ENCODE measurements around the gene RNH1.

Gene RNH1

GRCh38 chr11:489610-490185 lies 17.3 kb downstream of the RNH1 start:
- in situ Hi-C loops (cut with HindIII; ENCODE audit: low pct_ligation_motif_present, low pct_unique_long_range_greater_than_20kb, low sequenced_read_pairs) = no loop called here
- DNase-seq = no peak

DNA sequence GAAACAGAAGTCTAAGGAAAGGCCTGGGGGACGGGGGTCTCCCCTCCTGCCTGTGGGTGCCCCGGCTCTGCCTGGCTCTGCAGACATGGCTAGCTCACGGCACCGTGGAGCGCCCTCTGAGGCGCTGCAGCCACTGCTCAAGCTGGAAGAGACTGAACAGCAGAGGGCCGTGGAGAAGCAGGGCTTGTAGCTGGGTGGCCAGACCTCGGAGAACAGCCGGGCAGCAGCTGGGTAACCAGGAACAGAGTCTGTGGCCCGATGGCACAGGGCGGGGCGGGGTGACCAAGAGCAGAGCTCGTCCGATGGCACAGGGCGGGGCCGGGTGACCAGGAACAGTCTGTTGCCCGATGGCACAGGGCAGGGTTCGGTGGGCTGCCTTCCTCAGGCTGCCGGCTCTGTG lies 18.1 kb downstream of the RNH1 start:
- DNase-seq = no peak
- in situ Hi-C loops (cut with HindIII; ENCODE audit: low pct_ligation_motif_present, low pct_unique_long_range_greater_than_20kb, low sequenced_read_pairs) = no loop called here

- in situ Hi-C loops (cut with HindIII; ENCODE audit: low pct_ligation_motif_present, low pct_unique_long_range_greater_than_20kb, low sequenced_read_pairs) = no loop called here
Observed at GRCh38 chr11:488579-488978, 18.5 kb downstream of the RNH1 start.

GRCh38 chr11:488062-488461 lies 19.0 kb downstream of the RNH1 start:
- no peak for DNase-seq
- in situ Hi-C loops (cut with HindIII; ENCODE audit: low pct_ligation_motif_present, low pct_unique_long_range_greater_than_20kb, low sequenced_read_pairs) = no loop called here

More at GRCh38 chr11:488579-488978, 18.5 kb downstream of the RNH1 start:
- DNase-seq = no peak

GRCh38 chr11:487571-488021 lies 19.4 kb downstream of the RNH1 start:
- in situ Hi-C loops (cut with HindIII; ENCODE audit: low pct_ligation_motif_present, low pct_unique_long_range_greater_than_20kb, low sequenced_read_pairs) = no loop called here
- DNase-seq = no peak

DNA sequence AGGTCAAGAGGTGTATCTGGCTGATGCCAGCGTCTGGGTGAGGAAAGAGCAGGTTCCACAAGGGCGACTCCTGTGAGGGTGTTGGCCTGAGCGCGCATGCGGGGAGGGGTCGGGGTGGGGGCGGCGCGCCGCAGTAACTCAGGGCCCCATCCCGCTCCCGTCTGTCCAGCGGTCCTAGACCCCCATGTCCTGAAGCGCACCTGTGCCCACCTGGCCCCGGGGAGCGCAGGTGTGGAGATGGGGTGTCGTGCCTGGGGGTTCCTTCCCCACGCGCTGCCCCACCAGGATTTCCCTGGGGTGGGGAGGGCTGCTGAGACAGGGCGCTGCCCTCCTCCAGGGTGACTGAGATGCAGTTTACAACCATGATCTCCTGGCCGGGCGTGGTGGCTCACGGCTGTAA lies 20.9 kb downstream of the RNH1 start:
- in situ Hi-C loops (cut with HindIII; ENCODE audit: low pct_ligation_motif_present, low pct_unique_long_range_greater_than_20kb, low sequenced_read_pairs) = no loop called here
- no peak for DNase-seq

GRCh38 chr11:484616-485015 lies 22.4 kb downstream of the RNH1 start:
- in situ Hi-C loops (cut with HindIII; ENCODE audit: low pct_ligation_motif_present, low pct_unique_long_range_greater_than_20kb, low sequenced_read_pairs) = no loop called here

DNA sequence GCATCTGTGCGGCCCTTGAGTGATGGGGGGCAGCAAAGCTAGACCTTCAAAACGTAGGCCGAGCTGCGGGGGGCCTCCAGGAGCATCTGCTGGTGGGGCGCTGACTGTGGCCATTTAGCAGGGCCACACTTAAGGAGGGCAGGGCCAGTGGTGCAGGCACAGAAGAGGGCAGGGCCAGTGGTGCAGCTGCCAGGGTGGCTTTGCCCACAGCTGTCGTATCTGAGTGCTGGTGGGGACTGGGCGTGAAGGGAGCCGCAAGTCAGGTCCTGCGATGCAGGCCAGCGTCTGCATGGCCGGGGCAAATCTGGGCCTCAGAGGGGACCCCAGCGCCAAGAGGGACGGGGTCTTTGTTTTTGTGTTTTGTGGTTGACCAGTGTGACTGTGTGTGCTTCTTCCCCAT lies 27.7 kb downstream of the RNH1 start:
- in situ Hi-C loops (cut with HindIII; ENCODE audit: low pct_ligation_motif_present, low pct_unique_long_range_greater_than_20kb, low sequenced_read_pairs) = no loop called here

More at GRCh38 chr11:484616-485015, 22.4 kb downstream of the RNH1 start:
- DNase-seq = no peak

GRCh38 chr11:477052-477715 lies 29.9 kb downstream of the RNH1 start:
- in situ Hi-C loops (cut with HindIII; ENCODE audit: low pct_ligation_motif_present, low pct_unique_long_range_greater_than_20kb, low sequenced_read_pairs) = no loop called here
- DNase-seq = no peak

More for the DNA sequence above, 27.7 kb downstream of the RNH1 start:
- no peak for DNase-seq

DNA sequence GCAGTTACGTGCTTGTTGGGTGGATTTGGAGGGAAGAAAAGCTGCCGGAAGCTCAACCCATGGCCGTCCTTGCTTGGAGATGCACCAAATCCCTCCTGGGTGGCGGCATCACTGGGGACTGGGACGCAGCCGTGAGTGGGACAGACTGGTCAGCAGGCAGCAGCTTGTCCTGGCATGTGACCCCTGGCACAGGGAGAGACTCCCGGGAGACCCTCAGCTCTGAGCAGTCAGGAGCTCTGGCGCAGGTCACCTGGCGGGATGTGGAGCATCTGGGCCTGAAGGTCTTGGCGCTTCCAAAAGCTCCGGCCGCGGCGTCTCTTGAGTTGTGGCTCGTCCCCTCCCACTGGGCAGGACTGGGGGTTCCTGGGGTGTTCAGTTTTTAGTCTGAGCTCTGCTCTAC lies 30.6 kb downstream of the RNH1 start:
- in situ Hi-C loops (cut with HindIII; ENCODE audit: low pct_ligation_motif_present, low pct_unique_long_range_greater_than_20kb, low sequenced_read_pairs) = no loop called here
- DNase-seq = no peak

DNA sequence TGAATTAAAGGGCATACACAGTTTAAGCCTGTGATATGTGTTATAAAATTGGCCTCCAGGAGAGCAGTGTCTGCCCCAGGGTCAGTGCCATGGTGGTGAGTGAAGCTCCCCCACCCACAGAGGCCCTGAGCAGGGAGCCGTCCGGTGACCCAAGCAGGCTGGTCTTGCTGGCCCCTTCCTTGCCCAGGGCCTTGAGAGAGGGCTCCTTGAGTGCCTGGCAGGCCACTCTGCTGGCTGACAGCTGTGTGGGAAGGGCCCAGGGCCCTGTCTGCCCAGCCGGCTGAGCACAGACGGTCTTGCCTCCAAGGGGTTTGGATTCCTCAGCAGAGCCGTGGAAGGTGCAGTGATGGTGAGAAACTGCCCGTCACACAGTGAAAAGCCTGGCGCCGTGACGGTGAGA lies 31.1 kb downstream of the RNH1 start:
- in situ Hi-C loops (cut with HindIII; ENCODE audit: low pct_ligation_motif_present, low pct_unique_long_range_greater_than_20kb, low sequenced_read_pairs) = no loop called here
- no peak for DNase-seq

- DNase-seq = no peak
- in situ Hi-C loops (cut with HindIII; ENCODE audit: low pct_ligation_motif_present, low pct_unique_long_range_greater_than_20kb, low sequenced_read_pairs) = no loop called here
Observed at GRCh38 chr11:474914-475506, 32.0 kb downstream of the RNH1 start.

DNA sequence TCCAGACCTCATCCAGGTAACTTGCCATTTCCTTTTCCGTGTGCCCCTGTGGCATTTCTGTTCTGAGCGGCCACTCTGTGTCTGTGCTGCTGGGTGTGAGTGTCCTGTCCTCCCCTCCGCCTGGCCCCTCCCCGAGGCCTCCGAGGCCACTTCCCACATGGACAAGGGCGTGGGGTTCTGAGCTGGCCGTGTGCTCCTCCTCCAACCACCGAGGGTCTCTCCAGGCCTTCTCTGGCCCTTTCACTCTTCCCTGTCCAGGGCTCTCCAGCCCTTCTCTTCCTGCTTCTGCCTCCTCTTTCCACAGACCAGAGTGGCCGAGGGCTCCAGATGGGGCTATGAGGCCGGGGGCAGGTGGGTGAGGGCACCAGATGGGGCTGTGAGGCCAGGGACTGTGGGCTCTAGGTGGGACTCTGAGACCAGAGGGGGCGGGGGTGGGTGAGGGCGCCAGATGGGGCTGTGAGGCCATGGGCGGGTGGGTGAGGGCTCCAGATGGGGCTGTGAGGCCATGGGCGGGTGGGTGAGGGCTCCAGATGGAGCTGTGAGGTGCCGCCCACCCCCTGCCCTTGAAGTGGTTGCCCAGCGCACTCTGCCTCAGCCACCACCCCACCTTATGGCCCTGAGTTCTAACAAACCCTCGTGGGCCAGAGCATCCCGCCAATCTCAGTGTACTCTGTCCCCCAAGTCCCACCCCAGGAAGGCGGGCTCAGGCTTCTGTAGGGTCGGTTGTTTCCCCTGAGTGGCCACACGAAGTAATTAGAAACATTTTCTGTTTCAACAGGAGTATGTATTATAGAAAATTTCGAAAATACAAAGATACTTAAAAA lies 32.9 kb downstream of the RNH1 start:
- DNase-seq = no peak
- in situ Hi-C loops (cut with HindIII; ENCODE audit: low pct_ligation_motif_present, low pct_unique_long_range_greater_than_20kb, low sequenced_read_pairs) = no loop called here

DNA sequence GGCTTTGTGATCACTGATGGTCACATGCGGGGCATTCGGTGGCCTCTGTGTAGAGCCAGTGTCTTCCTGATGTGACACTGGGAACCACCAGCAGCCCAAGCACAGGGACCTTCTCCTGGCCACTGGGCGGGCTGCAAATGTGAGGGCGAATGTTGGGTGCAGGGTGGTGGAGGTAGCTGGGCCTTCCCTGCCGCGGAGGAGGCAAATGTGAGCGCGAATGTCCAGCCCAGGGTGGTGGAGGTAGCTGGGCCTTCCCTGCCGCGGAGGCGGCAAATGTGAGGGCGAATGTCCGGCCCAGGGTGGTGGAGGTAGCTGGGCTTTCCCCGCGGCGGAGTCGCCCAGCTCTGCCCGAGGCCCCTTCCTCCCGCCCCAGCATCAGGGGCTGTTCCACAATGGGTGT lies 33.6 kb downstream of the RNH1 start:
- no peak for DNase-seq
- in situ Hi-C loops (cut with HindIII; ENCODE audit: low pct_ligation_motif_present, low pct_unique_long_range_greater_than_20kb, low sequenced_read_pairs) = no loop called here

DNA sequence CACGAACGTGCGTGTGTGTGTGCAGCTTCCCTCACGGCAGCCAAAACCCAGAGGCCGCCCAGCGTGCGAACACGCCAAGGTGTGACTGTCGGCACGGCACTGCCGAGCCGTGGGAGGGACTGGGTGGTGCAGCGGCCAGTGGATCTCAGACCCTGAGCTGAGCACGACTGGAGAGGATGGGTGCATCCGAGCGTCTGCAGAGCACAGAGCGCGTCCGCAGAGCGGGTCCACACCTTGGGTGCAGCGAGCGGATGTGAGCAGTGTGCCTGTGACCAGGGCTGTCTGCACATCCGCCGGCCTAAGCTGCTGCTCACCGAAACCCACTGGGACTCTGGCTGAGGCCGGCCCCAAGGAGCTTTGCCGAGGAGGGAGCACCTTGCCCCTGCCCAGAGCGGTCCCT lies 34.2 kb downstream of the RNH1 start:
- DNase-seq = no peak
- in situ Hi-C loops (cut with HindIII; ENCODE audit: low pct_ligation_motif_present, low pct_unique_long_range_greater_than_20kb, low sequenced_read_pairs) = no loop called here

DNA sequence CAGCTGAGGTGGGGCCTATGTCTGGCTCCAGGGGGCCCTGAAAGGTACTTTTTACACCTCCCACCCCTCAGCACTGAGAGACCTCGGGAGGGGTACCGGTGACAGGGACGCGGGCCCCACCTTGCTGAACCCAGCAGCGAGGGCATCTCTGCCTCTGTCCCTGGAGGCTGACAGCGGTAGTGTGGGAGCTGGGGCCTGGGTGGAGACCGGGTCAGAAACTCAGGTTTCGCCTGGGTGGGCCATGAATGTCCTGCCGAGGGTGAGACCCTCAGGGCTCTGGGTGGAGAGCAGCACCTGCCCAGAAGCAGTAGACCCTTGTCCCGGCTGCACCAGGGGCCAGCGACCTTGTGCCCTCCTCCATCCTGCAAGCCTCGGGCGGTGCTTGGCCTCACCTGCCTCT lies 34.8 kb downstream of the RNH1 start:
- no peak for DNase-seq
- in situ Hi-C loops (cut with HindIII; ENCODE audit: low pct_ligation_motif_present, low pct_unique_long_range_greater_than_20kb, low sequenced_read_pairs) = no loop called here

DNA sequence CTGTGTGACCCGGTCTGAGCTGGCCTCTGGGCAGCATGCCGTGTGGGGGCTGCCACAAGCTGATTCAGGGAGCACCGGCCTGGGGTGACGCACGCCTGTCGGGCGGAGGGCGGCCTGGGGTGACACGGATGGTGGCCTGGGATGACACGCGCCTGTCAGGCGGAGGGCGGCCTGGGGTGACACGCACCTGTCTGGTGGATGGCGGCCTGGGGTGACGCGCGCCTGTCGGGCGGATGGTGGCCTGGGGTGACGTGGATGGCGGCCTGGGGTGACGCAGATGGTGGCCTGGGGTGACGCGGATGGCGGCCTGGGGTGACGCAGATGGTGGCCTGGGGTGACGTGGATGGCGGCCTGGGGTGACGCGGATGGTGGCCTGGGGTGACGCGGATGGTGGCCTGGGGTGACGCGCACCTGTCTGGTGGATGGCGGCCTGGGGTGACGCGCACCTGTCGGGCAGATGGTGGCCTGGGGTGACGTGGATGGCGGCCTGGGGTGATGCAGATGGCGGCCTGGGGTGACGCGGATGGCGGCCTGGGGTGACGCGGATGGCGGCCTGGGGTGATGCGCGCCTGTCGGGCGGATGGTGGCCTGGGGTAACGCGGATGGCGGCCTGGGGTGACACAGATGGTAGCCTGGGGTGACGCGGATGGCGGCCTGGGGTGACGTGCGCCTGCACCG lies 35.4 kb downstream of the RNH1 start:
- in situ Hi-C loops (cut with HindIII; ENCODE audit: low pct_ligation_motif_present, low pct_unique_long_range_greater_than_20kb, low sequenced_read_pairs) = no loop called here
- no peak for DNase-seq

GRCh38 chr11:469684-470560 lies 37.1 kb downstream of the RNH1 start:
- in situ Hi-C loops (cut with HindIII; ENCODE audit: low pct_ligation_motif_present, low pct_unique_long_range_greater_than_20kb, low sequenced_read_pairs) = no loop called here
- no peak for DNase-seq

All from ACHN (cell line).